ENCODE measurements around the gene RXFP1. TPM values are rescaled to one million over a fixed set of nuclear protein-coding genes. Genes with fewer than 3 reads are reported as not detected.

RXFP1 gene
- total and polyA plus RNA-seq, 2 donors from 2014 or later, result 1.4 to 1.7 TPM

- TF ChIP-seq CTCF (IDR thresholded peaks at IDR 0.05; ENCODE audit: borderline replicate concordance, extremely low read depth, insufficient read depth), result peak; percentile 65
- peaks cover 0 to 6% (median 6%) of the 10 kb centered on the region in 3 donors for H3K4me1 ChIP-seq (ENCODE audit: control insufficient read depth in 2 of 3, insufficient read depth in 2 of 3, low read depth in 1 of 3, low read length in 3 of 3)
- no peaks in the 10 kb centered on the region for H3K36me3 ChIP-seq (ENCODE audit: control insufficient read depth in 2 of 3, insufficient read depth in 3 of 3, low read length in 3 of 3)
- DNase-seq (peak; percentile 100), FAIRE-seq (peak; percentile 96)
- no peaks in the 10 kb centered on the region for H3K27me3 ChIP-seq (ENCODE audit: control insufficient read depth, insufficient read depth, low read length)
- peak within 1 kb of the TSS; percentile 88 to 99 (median 92) for H3K9ac ChIP-seq (ENCODE audit: low read length in 3 of 3)
- peak within 1 kb of the TSS; percentile 85 to 99 (median 92) for H3K4me3 ChIP-seq (ENCODE audit: low read length in 3 of 3)
- no peaks in the 10 kb centered on the region for H3K9me3 ChIP-seq (ENCODE audit: control insufficient read depth in 2 of 3, insufficient read depth in 1 of 3, low read length in 3 of 3)
- intact Hi-C loops (cut with DNase I), result no loop called here
- peak within 1 kb of the TSS; percentile 98 to 99 for H3K27ac ChIP-seq (ENCODE audit: low read depth in 2 of 2, low read length in 2 of 2)
Observed at GRCh38 chr4:158671915-158672806, 150.5 kb downstream of the RXFP1 start, which contains the start of gene ETFDH. TSS of gene ETFDH (plus strand) at chr4:158672296. CDS start at chr4:158672457, 161 bp downstream.

- no peak for TF ChIP-seq CTCF (IDR thresholded peaks at IDR 0.05; ENCODE audit: borderline replicate concordance, extremely low read depth, insufficient read depth)
- no peaks in the 10 kb centered on the region for H3K27me3 ChIP-seq (ENCODE audit: control insufficient read depth, insufficient read depth, low read length)
- H3K4me1 ChIP-seq (ENCODE audit: control insufficient read depth in 2 of 3, insufficient read depth in 2 of 3, low read depth in 1 of 3, low read length in 3 of 3), result peaks cover 0 to 6% (median 6%) of the 10 kb centered on the region in 3 donors
- intact Hi-C loops (cut with DNase I), result no loop called here
- no peaks in the 10 kb centered on the region for H3K36me3 ChIP-seq (ENCODE audit: control insufficient read depth in 2 of 3, insufficient read depth in 3 of 3, low read length in 3 of 3)
- H3K4me3 ChIP-seq (ENCODE audit: low read length in 3 of 3), result no peak overlapping the region
- H3K9me3 ChIP-seq (ENCODE audit: control insufficient read depth in 2 of 3, insufficient read depth in 1 of 3, low read length in 3 of 3), result no peaks in the 10 kb centered on the region
- no peak overlapping the region for H3K27ac ChIP-seq (ENCODE audit: low read depth in 2 of 2, low read length in 2 of 2)
- FAIRE-seq (no peak), DNase-seq (no peak)
- H3K9ac ChIP-seq (ENCODE audit: low read length in 3 of 3), result no peak overlapping the region
Observed at GRCh38 chr4:158673633-158674032, 152.0 kb downstream of the RXFP1 start.

GRCh38 chr4:158676076-158676475 is 154.4 kb downstream of the RXFP1 start:
- DNase-seq (no peak), FAIRE-seq (no peak)
- Histone ChIP-seq H3K9ac (ENCODE audit: low read length in 3 of 3) (no peak overlapping the region), H3K36me3 (ENCODE audit: control insufficient read depth in 2 of 3, insufficient read depth in 3 of 3, low read length in 3 of 3) (no peaks in the 10 kb centered on the region), H3K4me3 (ENCODE audit: low read length in 3 of 3) (no peak overlapping the region), H3K4me1 (ENCODE audit: control insufficient read depth in 2 of 3, insufficient read depth in 2 of 3, low read depth in 1 of 3, low read length in 3 of 3) (peaks cover 0 to under 1% (median 0%) of the 10 kb centered on the region in 3 donors), H3K27me3 (ENCODE audit: control insufficient read depth, insufficient read depth, low read length) (no peaks in the 10 kb centered on the region), H3K9me3 (ENCODE audit: control insufficient read depth in 2 of 3, insufficient read depth in 1 of 3, low read length in 3 of 3) (no peaks in the 10 kb centered on the region), H3K27ac (ENCODE audit: low read depth in 2 of 2, low read length in 2 of 2) (no peak overlapping the region)
- TF ChIP-seq CTCF (IDR thresholded peaks at IDR 0.05; ENCODE audit: borderline replicate concordance, extremely low read depth, insufficient read depth), result no peak
- intact Hi-C loops (cut with DNase I), result no loop called here

Measured in kidney (tissue), 14 donors.